GM18951 (cell line): ENCODE measurements around the gene SERINC2.

Source experiments
- POLR2A ChIP-seq: IDR thresholded peaks from 4 replicates; pipeline ENCODE4 v1.6.1; 2011; ENCODE audit warnings: mild to moderate bottlenecking; ENCODE audit not compliant: insufficient read length, insufficient read depth; ENCODE audit errors: extremely low read depth
- in situ Hi-C: fragments of 300-500 bp; cut with MboI; formaldehyde crosslinking; loops from one replicate; pipeline ENCODE4 v1.12.0; 2022; ENCODE audit warnings: low sequenced_read_pairs, mixed read lengths, inconsistent platforms; ENCODE audit not compliant: unreplicated experiment

Gene SERINC2

GRCh38 chr1:31412732-31413404, at the start of gene SERINC2:
TSS of gene SERINC2 (plus strand) at chr1:31413213. CDS start at chr1:31413266, 53 bp downstream.
- peak; percentile 34 for TF ChIP-seq POLR2A
- in situ Hi-C loops = no loop called here

GRCh38 chr1:31364561-31365250, 48.3 kb upstream of the SERINC2 start:
- TF ChIP-seq POLR2A = no peak
- in situ Hi-C loops = no loop called here

- TF ChIP-seq POLR2A = no peak
- in situ Hi-C loops = no loop called here
Observed at GRCh38 chr1:31366796-31367195, 46.2 kb upstream of the SERINC2 start.

DNA sequence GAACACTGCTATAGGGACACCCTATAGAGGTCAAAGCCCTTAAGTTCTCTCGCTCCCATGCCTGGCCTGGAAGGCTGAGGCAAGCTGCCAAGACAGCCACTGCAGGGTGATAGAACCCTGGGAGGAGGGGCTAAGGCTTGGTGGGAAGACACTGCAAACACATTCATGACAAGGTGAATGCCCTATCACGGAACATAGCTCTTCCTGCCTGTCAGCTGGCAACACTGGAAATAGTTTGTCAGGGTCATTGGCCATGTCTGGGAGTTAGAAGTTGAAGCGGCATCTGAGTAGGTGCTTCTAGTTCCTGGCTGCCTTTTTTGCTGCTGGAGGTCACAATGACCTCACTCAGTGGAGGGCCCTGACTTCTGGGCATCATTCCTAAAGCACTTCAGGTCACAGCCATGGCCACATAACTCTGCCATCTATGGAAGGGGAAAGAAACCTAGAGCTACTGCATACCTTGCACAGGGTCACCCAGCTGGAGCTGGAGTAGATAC, 44.4 kb upstream of the SERINC2 start:
- no peak for TF ChIP-seq POLR2A
- in situ Hi-C loops = no loop called here

DNA sequence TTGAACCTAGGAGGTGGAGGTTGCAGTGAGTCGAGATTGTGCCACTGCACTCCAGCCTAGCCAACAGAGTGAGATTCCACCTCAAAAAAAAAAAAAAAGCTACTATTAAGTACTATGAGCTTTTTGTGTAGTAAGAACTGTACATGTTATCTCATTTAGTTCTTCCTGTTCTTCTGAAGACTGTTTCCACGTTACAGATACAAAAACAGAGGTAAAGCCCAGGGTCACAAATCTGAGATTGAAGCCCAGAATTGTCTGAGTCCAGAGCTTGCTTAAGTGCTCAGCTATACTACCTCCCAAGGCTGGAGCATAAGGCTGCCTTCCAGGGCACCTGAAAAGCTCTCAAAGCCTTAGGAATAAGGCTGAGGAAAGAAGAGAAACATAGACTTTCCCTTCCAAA, 43.0 kb upstream of the SERINC2 start:
- in situ Hi-C loops = no loop called here
- TF ChIP-seq POLR2A = no peak

DNA sequence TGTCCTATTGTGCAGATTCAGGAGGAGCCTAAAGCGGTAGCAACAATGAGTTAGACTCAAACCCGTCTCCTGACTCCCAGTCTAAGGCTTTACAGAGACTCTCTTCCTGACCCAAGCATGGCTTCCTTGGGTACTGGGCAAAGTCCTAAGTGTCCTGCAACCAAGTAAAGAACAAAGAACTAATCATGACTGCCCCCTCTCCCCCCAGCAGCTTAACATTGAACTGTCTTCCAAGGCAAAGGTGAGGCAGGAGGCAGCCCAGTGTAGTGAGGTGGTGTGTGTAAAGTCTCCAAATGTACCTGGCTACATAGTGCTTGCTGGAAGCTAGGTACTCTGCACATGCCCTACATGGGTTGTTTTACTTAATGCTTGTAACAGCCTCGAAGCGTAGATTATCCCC, 42.4 kb upstream of the SERINC2 start:
- no peak for TF ChIP-seq POLR2A
- in situ Hi-C loops = no loop called here

DNA sequence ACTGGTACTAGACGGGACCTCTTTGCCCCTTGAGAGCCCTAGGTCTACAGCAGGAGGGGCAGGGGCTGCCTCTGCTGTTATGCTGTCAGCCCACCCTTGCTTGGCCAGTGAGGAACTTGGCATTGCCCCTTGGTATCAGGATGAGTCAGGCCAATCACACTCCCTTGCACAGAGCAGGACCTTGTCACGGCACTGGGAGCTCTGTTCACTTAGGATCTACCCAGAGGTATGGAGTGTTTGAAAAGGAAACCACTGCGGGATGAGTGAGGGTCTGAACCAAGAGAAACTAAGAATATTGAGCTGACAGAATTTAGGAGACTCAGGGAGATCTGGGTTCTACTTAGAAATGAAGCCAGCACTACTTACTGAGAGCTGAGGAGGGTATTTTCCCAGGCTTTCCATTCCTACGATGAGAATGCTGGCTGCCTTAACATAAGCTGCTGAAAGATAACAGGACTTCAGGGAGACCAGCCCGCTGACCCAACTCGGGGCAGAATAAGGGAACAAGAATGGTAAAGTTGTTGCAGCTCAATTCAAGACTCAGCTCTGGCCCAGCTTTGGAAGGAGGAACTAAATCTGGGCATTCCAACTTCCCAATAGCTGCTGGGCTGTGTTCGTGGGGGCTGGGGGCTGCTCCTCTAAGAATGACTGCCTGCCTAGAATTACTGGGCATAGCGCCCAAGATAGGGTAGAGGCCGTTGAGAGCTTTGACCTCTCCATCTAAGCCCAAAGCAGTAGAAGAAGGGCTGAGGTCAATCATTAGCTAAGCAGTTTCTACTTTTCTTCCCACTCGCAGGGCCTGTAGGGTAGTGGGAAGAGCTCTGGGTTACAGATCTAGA, 41.7 kb upstream of the SERINC2 start:
- in situ Hi-C loops = no loop called here
- no peak for TF ChIP-seq POLR2A

DNA sequence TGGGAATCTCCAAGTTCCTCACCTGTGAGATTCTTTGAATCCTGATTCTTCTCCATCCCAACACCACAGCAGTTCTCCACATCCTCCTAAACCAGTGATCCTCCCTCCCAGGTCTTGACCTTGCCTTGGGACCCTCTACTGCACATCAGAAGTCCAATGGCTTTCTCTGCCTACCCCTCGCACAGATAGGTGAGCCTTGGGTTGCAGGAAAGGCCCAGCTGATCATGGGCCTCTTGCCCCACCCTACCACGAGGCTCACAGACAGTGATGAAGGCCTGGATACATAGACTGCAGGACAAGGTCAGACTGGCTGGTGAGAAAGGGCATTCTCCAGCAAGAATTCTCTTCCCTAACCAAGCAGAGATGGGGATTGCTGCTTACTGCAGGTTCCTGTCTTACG, 41.0 kb upstream of the SERINC2 start:
- in situ Hi-C loops = no loop called here
- TF ChIP-seq POLR2A = no peak

DNA sequence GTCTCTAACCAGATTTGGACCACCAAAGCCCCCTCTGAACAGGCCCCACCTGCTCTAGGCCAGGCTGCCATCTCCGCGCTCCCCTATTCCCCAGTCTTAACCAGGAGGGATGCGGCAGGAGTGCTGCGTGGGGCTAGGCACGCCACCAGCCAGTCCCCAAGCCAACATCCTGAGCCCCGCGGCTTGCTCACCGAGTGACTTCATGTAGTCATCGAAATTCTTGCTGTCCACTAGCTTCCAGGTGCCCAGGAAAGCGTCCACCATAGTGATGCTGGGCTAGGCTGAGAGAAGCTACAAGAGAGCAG, 40.3 kb upstream of the SERINC2 start:
- in situ Hi-C loops = no loop called here
- no peak for TF ChIP-seq POLR2A

DNA sequence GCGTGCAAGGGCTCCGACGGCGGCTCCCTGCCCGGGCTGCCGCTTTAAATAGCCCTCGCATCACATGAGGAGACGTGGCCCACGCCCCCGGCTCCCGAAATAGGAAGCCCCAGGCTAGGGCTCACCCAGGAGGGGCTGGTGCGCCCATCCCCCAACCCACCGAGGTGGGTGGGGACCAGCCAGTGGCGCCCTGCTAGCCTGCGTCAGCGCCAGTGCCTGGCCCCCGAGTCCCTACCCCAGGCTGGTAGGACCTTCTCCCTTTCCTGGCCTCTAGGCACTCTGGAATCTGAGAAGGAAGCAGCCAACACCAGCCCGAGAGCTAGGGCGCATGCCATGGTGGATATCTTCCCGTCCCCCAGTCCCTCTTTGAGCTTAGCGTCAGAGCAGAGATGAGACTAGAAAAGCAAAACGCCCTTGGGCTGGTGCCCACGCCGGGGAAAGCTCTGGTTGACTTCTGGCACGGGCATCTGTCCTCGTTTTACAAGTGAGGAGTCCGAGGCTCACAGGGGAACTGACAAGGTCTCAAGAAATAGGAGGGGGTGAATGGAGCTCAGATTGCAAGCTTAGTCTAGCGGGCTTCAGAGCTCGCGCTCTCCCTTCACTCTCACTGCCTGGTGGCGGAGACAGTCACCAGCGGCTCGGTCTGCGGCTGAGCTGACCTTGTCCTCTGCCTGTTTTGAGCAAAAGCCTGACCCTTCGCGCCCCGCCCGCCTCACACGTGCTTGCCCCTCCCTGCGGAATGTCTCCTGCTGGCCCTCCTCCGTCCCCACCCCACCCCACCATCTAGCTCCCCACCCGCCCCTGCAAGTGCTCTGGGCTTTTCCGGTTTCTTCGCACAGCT, 39.7 kb upstream of the SERINC2 start, which contains the start of gene FABP3:
Gene FABP3 (minus strand): TSS at position 21 of the 841 bp plus-strand sequence. CDS start 62 bp downstream, outside the sequence.
- TF ChIP-seq POLR2A = no peak
- in situ Hi-C loops = no loop called here

DNA sequence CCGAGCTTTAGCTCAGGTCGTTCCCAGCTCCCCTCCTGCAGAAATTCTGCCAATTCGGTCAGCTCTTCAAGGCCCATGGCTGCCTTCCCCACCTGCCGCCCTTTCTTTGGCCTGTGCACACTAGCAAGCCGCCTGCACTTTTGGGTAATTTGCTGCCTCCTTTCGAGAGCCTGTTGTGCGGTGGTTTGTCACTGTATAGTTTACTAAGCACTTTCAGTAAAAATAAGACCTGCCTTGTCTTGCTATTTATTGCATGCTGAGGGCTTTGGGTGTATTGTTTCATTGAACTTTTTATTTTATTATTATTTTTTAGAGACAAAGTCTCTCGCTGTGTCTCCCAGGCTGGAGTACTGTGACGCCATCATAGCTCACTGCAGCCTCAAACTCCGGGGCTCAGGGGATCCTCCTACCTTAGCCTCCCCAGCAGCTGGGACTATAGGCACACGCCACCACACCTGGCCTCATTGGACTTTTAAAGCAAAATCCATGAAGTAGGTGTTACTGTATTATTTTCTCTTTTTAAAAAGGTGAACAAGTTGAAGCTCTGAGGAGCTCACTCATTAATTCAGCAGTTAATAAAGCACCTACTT, 39.0 kb upstream of the SERINC2 start:
- TF ChIP-seq POLR2A = no peak
- in situ Hi-C loops = no loop called here

- in situ Hi-C loops = no loop called here
- TF ChIP-seq POLR2A = no peak
Observed at GRCh38 chr1:31374511-31375196, 38.4 kb upstream of the SERINC2 start.
